ENCODE data around the gene MME.

DNA sequence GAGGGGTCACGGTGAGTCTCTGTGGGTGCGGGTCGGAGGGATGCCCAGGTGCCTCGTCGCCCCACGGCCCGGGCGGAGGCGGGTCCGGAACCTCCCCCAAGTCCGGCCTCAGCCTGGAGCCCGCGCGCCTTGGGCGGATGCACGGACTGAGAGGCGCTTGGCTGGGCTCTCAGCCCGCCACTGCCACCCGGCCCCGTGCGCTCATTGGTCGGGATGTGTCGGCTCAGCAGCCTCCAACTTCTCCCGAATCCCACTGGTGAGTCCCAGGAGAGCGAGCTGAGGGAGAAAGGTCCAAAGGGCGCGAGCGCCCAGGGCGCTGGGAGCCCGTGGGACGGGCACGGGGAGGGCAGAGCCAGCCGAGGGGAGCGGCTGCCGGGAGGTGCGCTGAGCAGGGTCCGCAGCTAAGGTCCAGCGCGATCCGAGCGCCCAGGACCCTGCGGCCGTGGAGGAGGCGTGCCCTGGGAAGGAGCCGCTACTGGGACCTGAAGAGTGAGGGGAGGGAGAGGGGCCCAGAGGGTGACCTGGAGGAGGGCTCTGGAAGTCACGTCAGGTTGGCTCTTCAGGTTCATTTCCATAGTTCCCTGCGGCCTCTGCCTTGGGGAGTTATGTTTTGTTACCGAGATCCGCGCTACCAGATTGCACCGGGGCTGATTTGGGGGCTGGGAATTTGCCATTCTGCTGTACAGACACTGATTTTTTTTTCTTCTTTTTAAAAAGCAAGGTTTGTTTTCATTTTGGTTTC lies at the start of gene MME:
- TF ChIP-seq, protein P1, sequence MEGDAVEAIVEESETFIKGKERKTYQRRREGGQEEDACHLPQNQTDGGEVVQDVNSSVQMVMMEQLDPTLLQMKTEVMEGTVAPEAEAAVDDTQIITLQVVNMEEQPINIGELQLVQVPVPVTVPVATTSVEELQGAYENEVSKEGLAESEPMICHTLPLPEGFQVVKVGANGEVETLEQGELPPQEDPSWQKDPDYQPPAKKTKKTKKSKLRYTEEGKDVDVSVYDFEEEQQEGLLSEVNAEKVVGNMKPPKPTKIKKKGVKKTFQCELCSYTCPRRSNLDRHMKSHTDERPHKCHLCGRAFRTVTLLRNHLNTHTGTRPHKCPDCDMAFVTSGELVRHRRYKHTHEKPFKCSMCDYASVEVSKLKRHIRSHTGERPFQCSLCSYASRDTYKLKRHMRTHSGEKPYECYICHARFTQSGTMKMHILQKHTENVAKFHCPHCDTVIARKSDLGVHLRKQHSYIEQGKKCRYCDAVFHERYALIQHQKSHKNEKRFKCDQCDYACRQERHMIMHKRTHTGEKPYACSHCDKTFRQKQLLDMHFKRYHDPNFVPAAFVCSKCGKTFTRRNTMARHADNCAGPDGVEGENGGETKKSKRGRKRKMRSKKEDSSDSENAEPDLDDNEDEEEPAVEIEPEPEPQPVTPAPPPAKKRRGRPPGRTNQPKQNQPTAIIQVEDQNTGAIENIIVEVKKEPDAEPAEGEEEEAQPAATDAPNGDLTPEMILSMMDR (IDR thresholded peaks at IDR 0.05): no peak
- TF ChIP-seq POLR2A (IDR thresholded peaks at IDR 0.05): no peak
